ENCODE data around the gene TRIO. TPM values are rescaled to one million over a fixed set of nuclear protein-coding genes. Genes with fewer than 3 reads are reported as not detected.

The TRIO gene
- total RNA-seq, 1 experiment from 2014 or later: 136 TPM

DNA sequence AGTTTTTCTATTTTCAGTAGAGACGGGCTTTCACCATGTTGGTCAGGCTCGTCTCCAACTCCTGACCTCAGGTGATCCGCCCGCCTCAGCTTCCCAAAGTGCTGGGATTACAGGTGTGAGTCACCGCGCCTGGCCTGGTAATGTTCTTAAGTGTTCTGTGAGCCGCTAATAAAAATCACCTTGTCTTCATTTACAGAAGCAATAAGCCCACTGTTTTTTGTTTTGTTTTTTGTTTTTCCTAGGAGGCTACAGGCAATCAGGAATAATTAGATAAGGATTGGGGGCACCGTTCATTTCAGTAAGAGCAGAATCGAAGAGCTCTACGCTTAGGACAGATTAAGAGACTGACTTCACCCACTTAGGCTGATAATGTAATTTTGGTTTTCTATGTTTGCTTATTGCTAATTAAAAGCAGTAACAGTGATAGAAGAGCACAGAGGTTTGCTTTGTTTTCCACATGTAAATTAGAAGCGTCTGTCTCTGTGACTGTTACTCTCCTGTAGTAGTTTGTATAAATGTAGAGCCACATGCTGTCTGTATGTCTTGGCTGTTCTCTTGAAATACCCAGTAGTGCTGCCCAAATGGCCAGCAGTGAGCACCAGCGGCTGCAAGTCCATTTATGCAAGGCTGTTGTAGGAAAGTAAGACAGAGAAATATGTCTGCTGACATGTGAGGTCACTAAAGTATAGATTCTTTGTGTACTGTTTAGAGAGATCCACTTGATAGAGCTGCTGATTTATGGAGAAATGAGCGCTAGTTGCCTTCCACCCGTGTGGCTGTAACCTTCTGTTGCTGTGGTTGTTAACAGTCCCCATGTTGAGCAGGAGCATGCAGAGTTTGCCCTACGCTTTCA is 30.5 kb downstream of the TRIO start:
- no TSS peak for BruUV-seq (replicated peaks)
- TF ChIP-seq, protein P1, sequence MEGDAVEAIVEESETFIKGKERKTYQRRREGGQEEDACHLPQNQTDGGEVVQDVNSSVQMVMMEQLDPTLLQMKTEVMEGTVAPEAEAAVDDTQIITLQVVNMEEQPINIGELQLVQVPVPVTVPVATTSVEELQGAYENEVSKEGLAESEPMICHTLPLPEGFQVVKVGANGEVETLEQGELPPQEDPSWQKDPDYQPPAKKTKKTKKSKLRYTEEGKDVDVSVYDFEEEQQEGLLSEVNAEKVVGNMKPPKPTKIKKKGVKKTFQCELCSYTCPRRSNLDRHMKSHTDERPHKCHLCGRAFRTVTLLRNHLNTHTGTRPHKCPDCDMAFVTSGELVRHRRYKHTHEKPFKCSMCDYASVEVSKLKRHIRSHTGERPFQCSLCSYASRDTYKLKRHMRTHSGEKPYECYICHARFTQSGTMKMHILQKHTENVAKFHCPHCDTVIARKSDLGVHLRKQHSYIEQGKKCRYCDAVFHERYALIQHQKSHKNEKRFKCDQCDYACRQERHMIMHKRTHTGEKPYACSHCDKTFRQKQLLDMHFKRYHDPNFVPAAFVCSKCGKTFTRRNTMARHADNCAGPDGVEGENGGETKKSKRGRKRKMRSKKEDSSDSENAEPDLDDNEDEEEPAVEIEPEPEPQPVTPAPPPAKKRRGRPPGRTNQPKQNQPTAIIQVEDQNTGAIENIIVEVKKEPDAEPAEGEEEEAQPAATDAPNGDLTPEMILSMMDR (IDR thresholded peaks at IDR 0.05; ENCODE audit: unreplicated experiment): no peak
- POLR2A ChIA-PET: interaction anchor here (0.9 to 5.0 kb wide), 15 partner anchors 9 to 92 kb away, joined by 3 to 54 read pairs (median 4); no protein-coding TSS in a partner anchor
- Mint-ChIP-seq H3K27me3 (ENCODE audit: insufficient read depth, unreplicated experiment) (no peaks in the 10 kb centered on the region), H3K4me3 (ENCODE audit: unreplicated experiment) (peak overlapping the region; percentile 41), H3K9me3 (ENCODE audit: unreplicated experiment) (no peaks in the 10 kb centered on the region), H3K4me1 (ENCODE audit: insufficient read depth, unreplicated experiment) (peaks cover 51% of the 10 kb centered on the region), H3K36me3 (ENCODE audit: insufficient read depth, unreplicated experiment) (no peaks in the 10 kb centered on the region), H3K27ac (ENCODE audit: low read depth, unreplicated experiment) (peak overlapping the region; percentile 90)
- intact Hi-C loops (cut with micrococcal nuclease): no loop called here
- peak; percentile 65 for DNase-seq (ENCODE audit: unreplicated experiment)
- CTCF ChIA-PET: interaction anchor here (0.7 to 2.7 kb wide), 5 partner anchors 9 to 96 kb away, joined by 3 to 8 read pairs (median 4); partner anchors contain the start of gene TRIO

DNA sequence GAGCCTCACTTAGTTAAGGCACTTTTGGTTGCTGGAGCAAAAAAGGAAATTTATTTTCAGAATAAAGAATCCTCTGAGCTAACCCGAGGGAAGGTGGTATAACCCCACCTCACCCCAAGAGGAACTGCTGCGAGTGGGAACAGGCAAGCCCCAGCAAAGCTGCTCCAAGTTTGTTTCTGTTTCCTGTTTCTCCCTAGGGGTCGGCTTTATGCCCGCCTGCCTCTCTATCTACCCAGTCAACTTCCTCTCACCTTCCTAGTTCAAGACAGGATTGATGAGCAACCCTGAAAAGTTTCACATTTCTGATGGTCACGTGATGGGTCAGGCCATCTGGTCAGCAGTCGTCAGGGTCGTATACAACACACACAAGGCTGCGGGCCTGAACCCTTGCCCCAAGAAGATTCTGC is 31.1 kb downstream of the TRIO start:
- intact Hi-C loops (cut with micrococcal nuclease): no loop called here
- no TSS peak for BruUV-seq (replicated peaks)
- no peak for DNase-seq (ENCODE audit: unreplicated experiment)
- peak overlapping the region; percentile 90 for H3K27ac Mint-ChIP-seq (ENCODE audit: low read depth, unreplicated experiment)
- CTCF ChIA-PET: interaction anchor here (0.7 to 2.7 kb wide), 4 partner anchors 8 to 95 kb away, joined by 3 to 8 read pairs (median 6); partner anchors contain the start of gene TRIO
- TF ChIP-seq, protein P1 (IDR thresholded peaks at IDR 0.05; ENCODE audit: unreplicated experiment): no peak
- POLR2A ChIA-PET: interaction anchor here (1.0 to 5.0 kb wide), 10 partner anchors 8 to 91 kb away, joined by 3 to 54 read pairs (median 6); no protein-coding TSS in a partner anchor
- H3K9me3 Mint-ChIP-seq (ENCODE audit: unreplicated experiment): no peaks in the 10 kb centered on the region
- H3K36me3 Mint-ChIP-seq (ENCODE audit: insufficient read depth, unreplicated experiment): no peaks in the 10 kb centered on the region
- no peak overlapping the region for H3K4me3 Mint-ChIP-seq (ENCODE audit: unreplicated experiment)
- H3K27me3 Mint-ChIP-seq (ENCODE audit: insufficient read depth, unreplicated experiment): no peaks in the 10 kb centered on the region
- H3K4me1 Mint-ChIP-seq (ENCODE audit: insufficient read depth, unreplicated experiment): peaks cover 45% of the 10 kb centered on the region

DNA sequence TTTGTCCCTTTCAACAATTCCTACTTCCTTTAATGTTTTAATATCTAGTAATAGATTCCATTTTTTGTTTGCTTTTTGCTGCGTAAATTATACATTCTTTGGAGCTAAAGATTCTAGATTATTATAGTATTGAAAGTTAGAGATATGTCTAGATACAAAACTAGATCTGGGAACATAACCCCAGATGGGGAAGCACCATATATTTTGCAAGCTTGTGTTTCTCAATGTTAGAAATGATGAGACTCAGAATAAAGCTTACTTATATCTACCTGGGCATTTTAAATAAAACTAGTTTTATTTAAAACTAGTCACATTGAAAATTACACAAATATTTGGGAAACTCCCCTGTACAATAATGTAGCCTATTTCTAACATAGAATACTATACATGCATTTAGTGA is 32.2 kb downstream of the TRIO start:
- no peak for DNase-seq (ENCODE audit: unreplicated experiment)
- Mint-ChIP-seq H3K27me3 (ENCODE audit: insufficient read depth, unreplicated experiment) (no peaks in the 10 kb centered on the region), H3K9me3 (ENCODE audit: unreplicated experiment) (no peaks in the 10 kb centered on the region), H3K36me3 (ENCODE audit: insufficient read depth, unreplicated experiment) (no peaks in the 10 kb centered on the region), H3K27ac (ENCODE audit: low read depth, unreplicated experiment) (no peak overlapping the region), H3K4me1 (ENCODE audit: insufficient read depth, unreplicated experiment) (peaks cover 39% of the 10 kb centered on the region), H3K4me3 (ENCODE audit: unreplicated experiment) (no peak overlapping the region)
- TF ChIP-seq, protein P1 (IDR thresholded peaks at IDR 0.05; ENCODE audit: unreplicated experiment): no peak
- CTCF ChIA-PET: interaction anchor here (1.1 to 2.7 kb wide), 2 partner anchors 30 to 94 kb away, joined by 4 to 8 read pairs; no protein-coding TSS in a partner anchor
- POLR2A ChIA-PET: interaction anchor here (0.9 to 5.0 kb wide), 6 partner anchors 9 to 89 kb away, joined by 3 to 54 read pairs (median 8); no protein-coding TSS in a partner anchor
- intact Hi-C loops (cut with micrococcal nuclease): no loop called here
- BruUV-seq (replicated peaks): no TSS peak

DNA sequence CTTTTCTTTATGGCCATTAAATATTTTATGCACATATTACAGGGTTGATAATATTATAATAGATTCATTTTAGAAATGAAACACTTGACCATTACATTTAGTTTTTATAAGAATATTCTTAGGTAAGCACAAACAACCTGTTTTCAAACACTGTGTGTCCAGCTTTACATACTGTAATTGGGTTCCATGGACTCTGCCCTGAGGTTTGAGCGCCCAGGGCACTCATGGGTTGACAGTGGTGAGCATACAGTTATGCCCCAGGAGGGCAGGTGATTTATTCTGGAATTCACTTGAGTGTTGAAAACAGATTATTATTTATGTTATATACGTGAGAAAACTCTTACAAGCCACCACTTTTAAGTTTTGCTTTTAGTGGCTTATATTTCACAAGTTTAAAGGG is 33.7 kb downstream of the TRIO start:
- ChIA-PET POLR2A (interaction anchor here (0.9 kb wide), 1 partner anchor 9 kb away, joined by 3 read pairs; no protein-coding TSS in a partner anchor), CTCF (no interaction called here)
- TF ChIP-seq, protein P1 (IDR thresholded peaks at IDR 0.05; ENCODE audit: unreplicated experiment): no peak
- Mint-ChIP-seq H3K27me3 (ENCODE audit: insufficient read depth, unreplicated experiment) (no peaks in the 10 kb centered on the region), H3K9me3 (ENCODE audit: unreplicated experiment) (no peaks in the 10 kb centered on the region), H3K4me1 (ENCODE audit: insufficient read depth, unreplicated experiment) (peaks cover 34% of the 10 kb centered on the region), H3K36me3 (ENCODE audit: insufficient read depth, unreplicated experiment) (no peaks in the 10 kb centered on the region), H3K27ac (ENCODE audit: low read depth, unreplicated experiment) (no peak overlapping the region), H3K4me3 (ENCODE audit: unreplicated experiment) (no peak overlapping the region)
- no peak for DNase-seq (ENCODE audit: unreplicated experiment)
- intact Hi-C loops (cut with micrococcal nuclease): no loop called here
- no TSS peak for BruUV-seq (replicated peaks)

All from MCF 10A (cell line).